Cerebellar nuclear complex (tissue), 1 donor: Measurements from ENCODE around the gene PIP4K2A.
"Not testable (repeated sequence)": the region's sequence is repeated elsewhere in the genome, so short reads cannot be mapped to it uniquely, and the experiment has no call there.

Experiments
- DNase-seq, 2 experiments: peaks; one replicate each; lab custom pipeline; 2025; lab: John Stamatoyannopoulos, UW

The PIP4K2A gene

DNA sequence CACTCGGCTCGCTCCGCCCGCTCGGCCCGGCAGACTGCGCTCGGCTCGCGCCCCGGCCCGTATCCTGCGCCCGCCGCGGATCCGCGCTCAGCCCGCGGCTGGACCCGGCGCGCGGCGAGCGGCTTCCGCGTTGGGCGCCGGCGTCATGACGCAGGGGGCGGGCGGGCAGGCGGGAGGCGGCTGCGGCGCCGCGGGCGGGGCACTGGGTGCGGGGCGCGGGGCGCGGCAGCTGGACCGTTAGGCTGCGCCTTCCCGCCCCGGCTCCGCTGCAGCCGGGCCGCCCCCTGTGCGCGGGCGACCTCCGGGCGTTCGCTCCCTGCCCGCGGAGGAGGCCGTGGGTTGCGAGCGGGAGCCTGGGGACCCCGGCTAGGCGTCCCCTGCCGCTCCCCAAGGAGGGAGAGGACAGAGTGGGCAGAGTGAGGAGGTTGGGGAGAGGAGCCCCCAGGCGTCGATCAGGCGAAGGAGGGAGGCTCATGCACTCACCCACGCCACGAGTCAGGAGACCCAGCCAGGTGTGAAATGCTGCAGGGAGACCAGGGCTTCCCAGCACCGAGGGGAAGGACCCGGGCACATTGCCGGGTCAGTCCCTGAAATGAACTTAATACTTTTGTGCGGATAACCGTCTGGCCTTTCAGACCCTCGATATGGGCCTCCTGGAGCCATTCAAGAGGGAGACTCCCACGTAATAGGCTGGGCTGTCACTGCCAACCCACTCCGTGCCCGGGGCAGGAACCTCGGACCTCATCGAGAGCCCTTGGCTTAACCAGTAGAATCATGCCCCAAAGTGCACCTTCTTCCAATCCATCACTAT is at the start of gene PIP4K2A:
PIP4K2A (minus strand) TSS at position 100 of the 811 bp plus-strand sequence. CDS start 252 bp downstream, outside the sequence.
- no peak for DNase-seq

DNA sequence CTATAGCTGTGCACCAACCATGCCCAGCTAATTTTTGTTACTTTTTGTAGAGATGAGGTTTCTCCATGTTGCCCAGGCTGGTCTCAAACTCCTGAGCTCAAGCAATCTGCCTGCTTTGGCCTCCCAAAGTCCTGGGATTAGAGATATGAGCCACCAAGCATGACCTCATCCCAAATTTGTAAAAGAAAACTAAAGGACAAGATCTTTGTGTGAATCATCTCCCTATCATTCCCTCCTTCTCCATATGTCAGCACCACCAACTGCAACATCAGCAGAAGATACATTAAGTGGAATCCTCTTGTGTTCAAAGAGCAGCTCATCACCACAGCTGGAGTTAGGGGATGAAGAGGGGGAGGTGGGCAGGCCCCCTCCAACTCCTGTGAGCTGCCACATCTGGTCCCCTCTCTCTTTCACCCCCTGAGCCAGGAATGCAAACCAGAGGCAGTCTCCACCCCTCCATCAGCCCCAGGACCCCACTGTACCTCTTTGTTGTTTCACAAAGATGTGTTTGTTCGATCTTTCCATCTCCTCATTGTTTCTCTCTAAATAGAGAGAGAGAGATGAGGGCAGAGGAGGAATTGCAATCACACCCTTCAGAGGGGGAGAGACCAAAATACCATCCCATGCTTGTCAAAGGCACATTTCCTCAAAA is 47.3 kb upstream of the PIP4K2A start:
- DNase-seq: no peak

GRCh38 chr10:22760025-22760424 is 45.6 kb upstream of the PIP4K2A start:
- DNase-seq: no peak

- no peak for DNase-seq
Measured at GRCh38 chr10:22758867-22759266, 44.5 kb upstream of the PIP4K2A start.

GRCh38 chr10:22754296-22754695 is 39.9 kb upstream of the PIP4K2A start:
- DNase-seq: no peak

DNA sequence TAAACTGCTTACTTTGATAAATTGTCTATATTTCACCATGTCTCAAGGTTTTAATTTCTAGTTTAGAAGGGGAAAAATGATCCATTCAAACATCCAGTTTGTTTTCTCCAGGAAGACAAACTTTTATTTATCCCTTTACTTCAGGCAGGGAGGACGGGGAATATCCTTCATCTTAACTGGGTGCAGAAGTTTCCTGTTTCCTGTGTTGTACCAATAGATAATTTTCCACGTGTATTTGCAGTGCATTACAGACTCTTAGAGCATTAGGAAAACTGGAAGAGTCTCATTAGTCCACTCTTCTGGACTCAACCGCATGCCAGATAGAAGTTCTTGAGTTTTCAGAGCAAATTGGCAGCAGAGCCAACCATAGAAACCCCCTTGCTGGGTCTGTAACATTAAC is 39.4 kb upstream of the PIP4K2A start:
- no peak for DNase-seq

DNA sequence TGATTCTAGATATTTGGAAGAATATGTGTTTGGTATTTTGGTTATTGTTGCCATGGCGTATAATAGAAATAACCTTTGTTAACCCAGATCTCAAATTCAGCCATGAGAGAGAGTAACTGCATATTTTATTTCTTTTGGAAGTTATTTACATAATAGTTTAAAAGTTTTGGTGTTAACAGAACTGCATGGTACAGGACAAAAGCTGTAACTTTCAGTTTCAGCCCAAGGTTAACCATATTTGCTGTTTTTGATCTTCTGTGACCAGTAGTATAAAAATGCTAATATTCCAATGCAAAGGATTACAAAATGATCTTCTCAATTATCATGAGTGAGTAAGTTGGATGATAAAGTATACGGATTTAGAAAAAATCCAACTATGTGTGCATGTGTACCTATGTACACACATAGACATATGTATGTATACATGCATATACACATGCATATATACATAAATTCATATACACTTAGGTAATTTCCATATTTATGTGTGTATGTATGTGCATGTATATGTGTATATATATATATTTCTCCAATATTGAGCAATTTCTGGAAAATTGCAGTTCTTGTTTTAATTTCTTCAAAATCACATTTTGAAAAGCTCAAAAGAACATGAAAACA is 38.0 kb upstream of the PIP4K2A start:
- DNase-seq: no peak

- DNase-seq: no peak
Measured at GRCh38 chr10:22750131-22750530, 35.8 kb upstream of the PIP4K2A start.

- not testable (repeated sequence) for DNase-seq
Measured at GRCh38 chr10:22744858-22745257, 30.5 kb upstream of the PIP4K2A start.

GRCh38 chr10:22742678-22743077 is 28.3 kb upstream of the PIP4K2A start:
- no peak for DNase-seq

DNA sequence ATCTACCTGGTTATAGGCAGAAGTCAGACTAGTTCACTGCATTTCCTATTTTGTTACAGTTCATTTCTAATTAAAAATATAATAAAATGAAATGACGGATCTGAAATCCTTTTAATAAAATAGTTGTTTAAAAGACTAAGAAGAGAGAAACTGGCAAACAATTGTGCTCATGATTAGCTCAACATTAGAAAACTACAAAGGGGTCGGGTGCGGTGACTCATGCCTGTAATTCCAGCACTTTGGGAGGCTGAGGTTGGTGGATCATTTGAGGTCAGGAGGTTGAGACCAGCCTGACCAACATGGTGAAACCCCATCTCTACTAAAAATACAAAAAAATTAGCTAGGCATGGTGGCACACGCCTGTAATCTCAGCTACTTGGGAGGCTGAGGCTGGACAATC is 27.3 kb upstream of the PIP4K2A start:
- DNase-seq: not testable (repeated sequence)

DNA sequence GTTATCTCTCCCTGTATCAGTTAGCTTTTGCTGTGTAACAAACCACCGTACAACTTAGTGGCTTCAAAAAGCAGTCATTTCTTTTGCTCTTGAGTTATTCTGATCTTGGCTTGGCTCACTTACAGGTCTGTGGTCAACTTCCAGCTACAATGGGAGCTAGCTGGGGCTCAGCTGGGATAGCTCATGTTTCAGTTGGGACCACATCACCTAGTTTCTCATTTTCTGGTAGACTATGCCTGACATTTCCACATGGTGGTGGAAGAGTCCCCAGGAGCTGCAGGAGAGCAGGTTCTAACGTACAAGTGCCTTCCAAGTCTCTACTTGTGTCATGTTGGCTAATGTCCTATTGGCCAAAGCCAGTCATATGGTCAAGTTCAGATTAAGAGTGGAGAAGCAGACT is 25.8 kb upstream of the PIP4K2A start:
- DNase-seq: no peak

- no peak for DNase-seq
Measured at GRCh38 chr10:22737587-22737986, 23.2 kb upstream of the PIP4K2A start.

- no peak for DNase-seq
Measured at GRCh38 chr10:22736134-22736533, 21.8 kb upstream of the PIP4K2A start.

- DNase-seq: no peak
Measured at GRCh38 chr10:22733992-22734391, 19.6 kb upstream of the PIP4K2A start.

DNA sequence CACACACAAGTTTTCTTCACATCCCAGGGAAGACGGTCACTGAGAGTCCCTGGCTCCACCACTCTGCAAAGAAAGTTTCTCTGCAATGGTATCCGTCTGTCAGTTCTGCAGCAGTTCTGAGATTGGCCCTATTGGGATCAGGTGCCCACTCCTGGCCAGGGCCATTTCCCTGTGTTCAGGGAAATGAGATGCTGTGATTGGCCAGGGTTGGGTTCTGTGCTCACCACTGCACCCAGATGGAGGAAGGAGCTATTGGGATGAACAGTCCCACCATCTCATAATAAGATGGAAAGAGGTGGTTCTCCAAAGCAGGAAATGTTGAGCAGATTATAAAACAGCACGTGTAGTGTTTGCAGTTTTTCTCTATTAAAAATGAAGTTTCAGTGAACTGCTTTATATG is 13.3 kb upstream of the PIP4K2A start:
- DNase-seq: no peak

DNA sequence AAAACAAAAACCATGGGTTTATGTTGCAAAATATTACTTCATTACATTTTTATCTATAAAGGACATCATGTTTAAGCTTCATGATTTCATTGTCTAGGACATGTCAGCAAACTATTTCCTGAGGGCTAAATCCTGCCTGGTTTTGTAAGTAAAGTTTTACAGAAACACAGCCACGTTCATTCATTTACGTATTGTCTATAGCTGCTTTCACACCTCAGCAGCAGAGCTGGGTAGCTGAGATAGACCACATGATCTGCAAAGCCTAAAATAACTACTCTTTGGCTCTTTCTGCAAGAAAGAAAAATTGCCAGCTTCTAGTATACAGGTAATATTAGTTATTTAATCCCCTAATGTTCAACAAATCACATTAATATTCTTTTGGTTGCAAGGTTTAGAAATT is 12.7 kb upstream of the PIP4K2A start:
- no peak for DNase-seq

DNA sequence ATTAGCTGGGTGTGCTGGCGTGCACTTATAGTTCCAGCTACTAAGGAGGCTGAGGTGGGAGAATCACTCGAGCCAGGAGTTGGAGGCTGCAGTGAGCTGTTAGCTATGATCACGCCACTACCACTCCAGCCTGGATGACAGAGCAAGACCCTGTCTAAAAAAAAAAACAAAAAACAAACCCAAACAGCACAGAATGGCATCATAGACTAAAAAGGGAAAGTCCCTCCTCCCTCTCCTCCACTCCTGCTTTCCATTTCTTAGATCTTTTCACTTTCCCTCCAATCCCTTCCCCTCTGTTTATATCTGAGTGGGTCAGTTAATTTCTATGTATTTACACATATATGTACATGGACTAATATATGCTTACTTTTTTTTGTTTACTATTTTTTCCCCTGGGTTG is 10.4 kb upstream of the PIP4K2A start:
- DNase-seq: no peak

- no peak for DNase-seq
Measured at GRCh38 chr10:22723783-22724182, 9.4 kb upstream of the PIP4K2A start.

DNA sequence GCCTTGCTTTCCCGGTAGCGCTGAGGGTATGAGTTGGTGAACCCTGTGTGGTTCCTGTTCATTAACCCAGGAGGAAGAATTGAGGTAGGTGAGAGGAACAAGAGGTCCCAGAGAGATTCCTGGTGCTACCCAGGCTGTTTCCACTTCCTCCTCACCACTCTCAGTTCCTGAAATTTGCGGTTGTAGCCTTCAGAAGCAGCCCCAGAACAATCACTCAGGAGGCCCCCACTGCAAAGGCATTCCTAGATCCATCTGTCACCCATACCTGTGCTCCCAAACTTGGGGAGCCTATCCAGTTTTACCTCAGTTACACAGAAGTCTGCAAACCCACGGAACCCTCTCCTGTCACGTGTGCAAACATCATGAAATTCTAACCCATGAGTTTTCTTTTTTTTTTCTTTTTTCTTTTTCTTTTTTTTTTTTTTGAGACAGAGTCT is 9.0 kb upstream of the PIP4K2A start:
- DNase-seq: no peak

GRCh38 chr10:22722626-22723169 is 8.3 kb upstream of the PIP4K2A start:
- no peak for DNase-seq

- DNase-seq: no peak
Measured at GRCh38 chr10:22720667-22721066, 6.3 kb upstream of the PIP4K2A start.
